ENCODE results near the gene PIGU. TPM values are rescaled to one million over a fixed set of nuclear protein-coding genes. Genes with fewer than 3 reads are reported as not detected.

Gene PIGU
- polyA plus RNA-seq, 1 of the 3 experiments (the other 2 are of a cell fraction): 40.3 TPM

- Histone ChIP-seq H3K4me1 (ENCODE audit: control insufficient read depth in 1 of 2, insufficient read depth in 2 of 2, low read depth in 1 of 2, low read length in 1 of 2) (no peaks in the 10 kb centered on the region; a peak in 1 of 4 replicates), H4K20me1 (ENCODE audit: insufficient read depth) (peaks cover 32% of the 10 kb centered on the region), H3K9ac (no peak overlapping the region), H3K9me2 (no peaks in the 10 kb centered on the region), H3K4me3 (ENCODE audit: low read depth in 2 of 2, low read length in 1 of 2) (no peak overlapping the region), H2AFZ (ENCODE audit: low read depth) (no peak overlapping the region), H3K4me2 (no peak overlapping the region), H3K27me3 (ENCODE audit: insufficient read depth) (no peaks in the 10 kb centered on the region), H3K27ac (ENCODE audit: low read depth in 2 of 2, low read length in 1 of 2) (no peak overlapping the region), H3K79me2 (ENCODE audit: insufficient read depth) (peaks cover 37% of the 10 kb centered on the region), H3K36me3 (replicated peaks in 1 of 2; ENCODE audit: control insufficient read depth in 1 of 2, insufficient read depth in 2 of 2, low read length in 1 of 2) (peaks cover 56 to 84% of the 10 kb centered on the region in 2 experiments), H3F3A (replicated peaks; ENCODE audit: insufficient read depth) (no peaks in the 10 kb centered on the region), H3K9me3 (no peaks in the 10 kb centered on the region)
- no peak for TF ChIP-seq SMC3 (IDR thresholded peaks at IDR 0.05; ENCODE audit: low read depth, low read length)
- TF ChIP-seq SIN3A (IDR thresholded peaks at IDR 0.05; ENCODE audit: borderline replicate concordance, low read depth, low read length): no peak
- TF ChIP-seq IRF3 (IDR thresholded peaks at IDR 0.05; ENCODE audit: low read depth, low read length): no peak
- no peak for TF ChIP-seq RXRA (IDR thresholded peaks at IDR 0.05; ENCODE audit: borderline replicate concordance, low read depth)
- no peak for TF ChIP-seq TAF1 (IDR thresholded peaks at IDR 0.05; ENCODE audit: borderline replicate concordance, low read depth, low read length)
- TF ChIP-seq JUND (IDR thresholded peaks at IDR 0.05): no peak
- TF ChIP-seq MEF2A (IDR thresholded peaks at IDR 0.05; ENCODE audit: borderline replicate concordance, low read depth): no peak
- no peak for TF ChIP-seq FOXJ3 (CRISPR knock-in tag; IDR thresholded peaks at IDR 0.05)
- TF ChIP-seq NFIC (IDR thresholded peaks at IDR 0.05; ENCODE audit: borderline replicate concordance): no peak
- WGBS (ENCODE audit: low lambda C conversion rate): 93% methylated on average over 7 of the region's 7 CpGs
- ChIA-PET POLR2A (no interaction called here), CTCF (interaction anchor here (1.0 to 1.2 kb wide), 4 partner anchors 10 to 382 kb away, joined by 3 to 5 read pairs (median 4); no protein-coding TSS in a partner anchor)
- no peak for DNase-seq
Observed at GRCh38 chr20:34532756-34533155, 144.1 kb downstream of the PIGU start.

GRCh38 chr20:34532320-34532719 is 144.6 kb downstream of the PIGU start:
- no peak overlapping the region for H3K4me2 ChIP-seq
- no peak for TF ChIP-seq MEF2A (IDR thresholded peaks at IDR 0.05; ENCODE audit: borderline replicate concordance, low read depth)
- no peak for TF ChIP-seq JUND (IDR thresholded peaks at IDR 0.05)
- TF ChIP-seq FOXJ3 (CRISPR knock-in tag; IDR thresholded peaks at IDR 0.05): no peak
- TF ChIP-seq IRF3 (IDR thresholded peaks at IDR 0.05; ENCODE audit: low read depth, low read length): no peak
- no peak for TF ChIP-seq REST (IDR thresholded peaks at IDR 0.05; ENCODE audit: low read depth, low read length)
- TF ChIP-seq TEAD4 (IDR thresholded peaks at IDR 0.05; ENCODE audit: borderline replicate concordance, insufficient read depth): no peak
- no peak for TF ChIP-seq PBX3 (IDR thresholded peaks at IDR 0.05)
- TF ChIP-seq GATA2 (CRISPR knock-in tag; IDR thresholded peaks at IDR 0.05): no peak
- TF ChIP-seq SMC3 (IDR thresholded peaks at IDR 0.05; ENCODE audit: low read depth, low read length): no peak
- TF ChIP-seq NRF1 (IDR thresholded peaks at IDR 0.05; ENCODE audit: low read depth, low read length): no peak
- no peak for TF ChIP-seq NFIC (IDR thresholded peaks at IDR 0.05; ENCODE audit: borderline replicate concordance)
- TF ChIP-seq RCOR1 (IDR thresholded peaks at IDR 0.05; ENCODE audit: low read length): no peak
- no peak for TF ChIP-seq USF2 (IDR thresholded peaks at IDR 0.05; ENCODE audit: borderline replicate concordance, low read depth, low read length)
- TF ChIP-seq SIN3A (IDR thresholded peaks at IDR 0.05; ENCODE audit: borderline replicate concordance, low read depth, low read length): no peak
- no peak for TF ChIP-seq RAD21 (IDR thresholded peaks at IDR 0.05; ENCODE audit: low read length)
- TF ChIP-seq FOXM1 (IDR thresholded peaks at IDR 0.05; ENCODE audit: low read depth): no peak
- TF ChIP-seq MAX (IDR thresholded peaks at IDR 0.05; ENCODE audit: low read depth): no peak

More at GRCh38 chr20:34532320-34532719, 144.6 kb downstream of the PIGU start:
- WGBS (ENCODE audit: low lambda C conversion rate): 95% methylated on average over 7 of the region's 8 CpGs
- Histone ChIP-seq H3K36me3 (replicated peaks in 1 of 2; ENCODE audit: control insufficient read depth in 1 of 2, insufficient read depth in 2 of 2, low read length in 1 of 2) (peaks cover 60 to 84% of the 10 kb centered on the region in 2 experiments), H3K9ac (no peak overlapping the region), H3K4me3 (ENCODE audit: low read depth in 2 of 2, low read length in 1 of 2) (no peak overlapping the region), H4K20me1 (ENCODE audit: insufficient read depth) (peaks cover 32% of the 10 kb centered on the region), H3K9me3 (no peaks in the 10 kb centered on the region), H3K79me2 (ENCODE audit: insufficient read depth) (peaks cover 41% of the 10 kb centered on the region), H3F3A (replicated peaks; ENCODE audit: insufficient read depth) (no peaks in the 10 kb centered on the region), H3K9me2 (no peaks in the 10 kb centered on the region), H3K4me1 (ENCODE audit: control insufficient read depth in 1 of 2, insufficient read depth in 2 of 2, low read depth in 1 of 2, low read length in 1 of 2) (no peaks in the 10 kb centered on the region; a peak in 1 of 4 replicates), H2AFZ (ENCODE audit: low read depth) (no peak overlapping the region), H3K27me3 (ENCODE audit: insufficient read depth) (no peaks in the 10 kb centered on the region), H3K27ac (ENCODE audit: low read depth in 2 of 2, low read length in 1 of 2) (no peak overlapping the region; a peak in 1 of 4 replicates)
- DNase-seq: no peak
- CTCF ChIA-PET: interaction anchor here (1.1 to 2.1 kb wide), 3 partner anchors 9 to 220 kb away, joined by 4 to 11 read pairs (median 5); no protein-coding TSS in a partner anchor
- POLR2A ChIA-PET: no interaction called here
